NCI-H446 (cell line): ENCODE results near the gene IWS1.
A peak's percentile ranks its signal among the peaks of the same experiment; 100 is the strongest.

ENCODE experiments used
- DNase-seq, 2 experiments: peaks; one replicate each; lab custom pipeline; 2025; lab: John Stamatoyannopoulos, UW

IWS1 gene

DNA sequence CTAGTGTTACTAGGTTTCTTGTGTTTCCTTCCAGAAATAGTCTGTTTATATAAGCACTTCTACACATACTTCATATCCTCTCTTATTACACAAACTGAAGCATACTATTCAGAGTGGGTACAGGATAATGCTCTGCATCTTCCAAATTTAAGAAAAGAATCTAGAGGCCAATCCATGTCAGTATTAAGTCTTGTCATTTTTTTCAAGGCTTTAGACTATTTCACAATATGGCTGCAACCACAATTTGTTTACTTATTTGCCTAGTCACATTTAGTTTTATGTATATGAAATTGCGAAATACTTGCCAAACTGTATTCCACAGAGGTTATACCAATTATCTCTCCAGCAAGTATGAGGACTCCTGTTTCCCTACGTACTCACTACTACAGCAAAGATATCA is 27.9 kb downstream of the IWS1 start:
- DNase-seq, result no peak

DNA sequence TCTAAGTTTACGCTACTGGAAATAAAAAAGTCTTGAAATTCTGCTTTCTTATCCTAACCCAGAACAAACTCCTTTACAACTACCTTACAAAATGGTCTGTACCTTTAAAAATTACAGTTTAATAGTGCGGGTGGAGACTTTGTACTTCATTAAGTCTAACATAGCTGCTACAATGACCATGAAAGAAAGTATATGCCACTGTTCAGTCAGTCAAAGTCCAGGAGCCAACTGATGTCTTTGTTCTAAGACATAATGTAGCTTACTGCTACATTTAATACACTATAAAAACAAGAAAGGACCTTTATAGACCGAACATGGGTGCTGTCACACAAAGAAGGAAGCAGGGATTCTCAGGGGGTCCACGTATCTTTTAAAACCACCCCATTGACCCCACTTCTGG is 36.0 kb downstream of the IWS1 start:
- no peak for DNase-seq

DNA sequence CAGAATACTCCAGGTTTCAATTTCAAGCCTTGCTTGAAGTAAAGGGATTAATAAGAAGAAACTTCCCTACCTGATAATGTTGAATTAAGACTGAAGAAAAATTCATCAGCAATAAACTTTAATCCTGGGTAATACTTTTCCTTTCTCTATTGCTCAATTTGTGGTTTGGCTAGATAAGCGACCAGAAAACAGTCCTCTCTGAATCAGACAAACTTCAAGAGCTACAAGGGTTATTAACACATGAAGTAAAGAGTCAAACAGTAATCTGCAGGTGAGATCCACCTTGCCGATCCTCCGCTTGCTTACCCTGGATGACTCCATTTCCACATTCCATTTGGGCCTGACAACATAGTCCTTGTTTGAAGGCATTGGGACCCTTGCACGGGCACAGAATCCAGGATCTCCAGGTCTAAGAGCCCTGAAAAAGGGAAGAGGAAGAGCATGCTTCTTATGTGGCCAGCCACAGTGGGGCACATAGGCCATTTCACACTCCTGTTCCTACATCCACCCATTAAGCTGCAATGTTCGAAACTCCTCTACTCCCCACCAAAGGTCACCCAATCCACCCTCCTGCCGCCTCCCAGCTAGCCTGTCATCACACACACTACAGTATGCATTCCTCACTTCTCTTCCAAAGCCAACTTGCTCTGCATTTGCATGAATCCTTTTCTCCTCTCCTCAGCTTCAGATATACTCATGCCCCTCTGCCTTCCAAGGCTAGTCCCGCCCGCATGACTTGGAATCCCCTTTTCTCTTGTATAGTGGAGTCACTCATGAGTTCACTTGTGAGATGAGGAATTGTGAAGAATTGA is 39.8 kb downstream of the IWS1 start:
- DNase-seq, result no peak

DNA sequence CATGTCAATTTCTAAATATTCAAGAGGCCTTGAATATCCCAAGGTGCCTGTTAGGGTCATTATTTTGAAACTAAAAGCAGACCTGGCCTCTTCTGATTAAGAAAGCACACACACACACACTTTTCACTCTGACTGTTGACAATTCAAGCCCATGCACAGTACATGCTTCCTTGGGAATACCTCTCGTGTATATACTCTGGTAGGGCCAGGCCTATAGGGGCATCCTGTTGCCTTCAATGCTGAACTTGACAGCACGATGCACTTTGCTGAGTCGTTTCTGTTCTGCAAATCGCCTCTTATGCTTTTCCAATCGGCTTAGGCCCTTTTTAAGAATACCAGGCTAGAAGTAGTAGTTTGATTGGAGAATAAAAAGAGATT is 40.6 kb downstream of the IWS1 start:
- no peak for DNase-seq

DNA sequence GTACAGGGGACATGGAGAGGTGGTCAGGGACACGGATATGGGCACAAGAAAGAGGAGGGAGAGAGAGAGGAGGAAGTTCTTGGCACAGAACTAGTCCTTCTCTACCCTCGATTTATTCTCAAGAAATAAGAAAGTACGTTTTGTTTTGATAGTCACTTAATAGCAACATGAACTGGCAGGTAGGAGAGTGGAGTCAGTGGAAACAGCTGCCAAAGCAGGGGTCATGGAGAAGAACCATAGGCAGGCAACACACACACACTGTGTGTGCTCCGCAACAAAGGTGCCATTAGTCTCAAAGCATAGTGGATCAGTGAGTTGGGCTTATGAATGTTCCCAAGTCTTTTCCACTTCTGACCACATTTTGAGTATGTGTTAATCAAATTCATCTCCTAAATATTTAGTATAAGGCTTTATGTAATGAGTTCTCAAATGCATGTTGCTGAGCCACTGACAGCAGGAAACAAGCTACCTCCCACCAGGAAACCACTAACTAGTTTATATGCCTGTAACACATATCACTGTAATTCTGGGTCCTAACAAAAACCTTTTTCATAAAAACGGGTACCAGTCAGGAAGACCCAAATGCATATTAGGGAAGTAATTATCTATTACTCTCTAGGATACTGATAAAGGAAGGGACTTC is 41.1 kb downstream of the IWS1 start:
- no peak for DNase-seq

DNA sequence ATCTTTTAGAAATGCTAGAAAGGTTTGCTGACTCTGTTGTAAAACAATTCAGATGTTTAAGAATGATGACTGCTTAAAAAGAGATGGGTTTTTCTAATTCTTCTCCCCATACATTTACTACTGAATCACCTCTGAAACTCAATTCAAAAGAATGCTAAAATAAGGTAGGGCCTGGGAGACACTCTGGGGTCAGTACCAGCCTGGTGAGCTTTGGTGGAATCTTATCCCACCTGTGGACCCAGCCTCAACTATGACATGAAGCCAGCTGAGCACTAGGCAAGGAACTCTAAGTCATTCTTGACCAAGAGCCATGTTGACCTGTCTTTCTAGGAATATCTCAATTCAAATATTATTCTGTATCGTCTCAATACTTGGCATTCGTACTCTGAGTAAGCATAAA is 44.3 kb downstream of the IWS1 start:
- DNase-seq, result no peak

DNA sequence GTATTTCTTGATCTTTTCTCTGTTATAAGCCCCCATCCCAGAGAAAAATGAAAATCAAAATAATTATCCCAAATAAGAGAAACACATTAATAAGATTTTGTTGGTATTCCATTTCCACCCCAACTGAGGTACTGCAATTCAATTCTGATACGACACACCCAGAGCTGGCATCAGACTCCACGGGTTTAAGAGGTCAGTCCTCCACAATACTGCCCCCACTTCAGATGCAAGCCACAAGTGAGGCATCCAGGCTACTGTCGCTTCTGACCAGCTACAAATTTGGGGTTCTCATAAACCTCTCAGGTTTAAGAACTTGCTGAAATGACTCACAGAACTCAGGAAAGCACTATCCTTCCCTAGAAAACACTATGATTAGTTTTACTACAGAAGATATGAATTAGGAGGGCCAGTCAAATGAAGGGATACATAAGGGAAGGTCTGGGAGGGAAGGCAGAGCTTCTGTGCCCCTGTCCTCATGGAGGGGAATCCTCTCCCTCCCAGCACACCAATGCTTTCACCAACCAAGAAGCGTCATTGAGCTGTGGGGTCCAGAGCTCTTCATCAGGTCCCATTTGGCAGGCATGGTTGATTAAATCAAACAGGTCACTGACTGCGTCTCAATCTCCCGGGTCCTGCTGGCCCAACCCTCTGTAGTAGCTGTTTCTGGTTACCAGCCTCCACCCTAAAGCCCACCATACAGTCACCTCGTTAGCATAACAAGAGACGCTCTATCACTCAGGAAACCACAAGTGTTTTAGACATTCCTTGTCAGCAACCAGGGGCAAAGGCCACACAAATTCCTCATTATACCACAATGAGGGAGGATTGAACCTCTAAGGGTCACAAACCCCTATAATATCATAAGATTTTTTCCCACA is 46.2 kb downstream of the IWS1 start:
- DNase-seq, result no peak

DNA sequence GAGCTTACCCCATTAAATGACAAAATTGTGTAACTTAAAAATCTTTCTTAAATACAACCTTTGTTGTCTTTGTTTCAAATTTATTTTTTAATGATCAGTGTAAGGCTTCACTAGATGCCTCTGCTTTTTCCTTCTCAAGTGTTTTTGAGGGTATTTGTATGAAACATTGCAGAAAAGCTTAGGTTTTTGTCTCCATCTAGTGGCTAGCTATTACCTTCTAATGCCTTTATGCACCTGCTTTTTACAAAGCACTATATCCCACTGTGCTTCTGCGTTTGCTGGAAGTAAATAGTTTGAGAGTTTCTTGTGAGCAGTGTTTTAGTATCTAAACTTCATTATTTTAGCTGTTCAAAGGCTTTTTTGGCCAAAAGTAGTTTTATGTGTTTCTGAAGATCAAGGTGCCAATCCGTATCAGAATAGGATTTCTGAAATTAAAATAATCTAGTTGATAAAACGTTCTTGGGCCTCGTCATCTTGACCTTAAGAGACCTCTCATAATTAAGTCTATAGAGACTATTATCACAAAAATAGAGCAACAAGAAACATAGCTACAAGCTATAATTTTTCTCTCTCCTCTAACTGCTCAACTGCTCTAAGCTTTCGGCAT is 47.0 kb downstream of the IWS1 start:
- peak; percentile 5 to 70 for DNase-seq

DNA sequence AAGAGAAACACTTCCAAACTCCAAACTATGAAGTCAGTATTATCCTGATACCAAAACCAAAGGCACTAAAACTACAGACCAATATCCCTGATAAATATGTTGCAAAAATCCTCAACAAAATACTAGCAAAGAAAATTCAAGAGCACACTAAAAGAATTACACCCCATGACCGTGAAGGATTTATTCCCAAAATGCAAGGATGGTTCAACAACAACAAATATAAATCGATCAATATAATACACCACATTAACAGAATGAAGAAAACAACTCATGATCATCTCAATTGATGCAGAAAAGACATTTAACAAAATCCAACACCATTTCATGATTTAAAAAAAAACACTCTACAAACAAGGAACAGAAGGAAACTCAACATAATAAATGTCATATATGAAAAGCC is 50.5 kb downstream of the IWS1 start:
- DNase-seq, result no peak

DNA sequence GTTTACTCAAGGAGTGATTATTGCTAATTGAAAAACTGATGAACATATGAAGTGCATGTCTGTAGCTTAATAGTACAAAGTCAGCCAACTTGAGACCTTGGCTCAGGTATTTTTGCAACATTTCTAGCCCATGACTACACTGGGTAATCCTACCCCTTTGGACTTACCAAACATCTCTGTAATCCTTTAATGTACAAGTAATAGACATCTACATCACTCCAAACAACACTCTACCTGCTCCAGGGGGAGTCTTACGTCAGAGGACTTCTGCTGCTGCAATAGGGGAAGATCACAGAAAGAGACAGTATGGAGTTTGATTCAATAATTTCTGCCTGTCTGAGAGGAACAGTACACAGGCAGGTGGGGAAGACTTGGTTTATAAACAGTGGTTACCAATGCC is 54.0 kb downstream of the IWS1 start:
- no peak for DNase-seq

DNA sequence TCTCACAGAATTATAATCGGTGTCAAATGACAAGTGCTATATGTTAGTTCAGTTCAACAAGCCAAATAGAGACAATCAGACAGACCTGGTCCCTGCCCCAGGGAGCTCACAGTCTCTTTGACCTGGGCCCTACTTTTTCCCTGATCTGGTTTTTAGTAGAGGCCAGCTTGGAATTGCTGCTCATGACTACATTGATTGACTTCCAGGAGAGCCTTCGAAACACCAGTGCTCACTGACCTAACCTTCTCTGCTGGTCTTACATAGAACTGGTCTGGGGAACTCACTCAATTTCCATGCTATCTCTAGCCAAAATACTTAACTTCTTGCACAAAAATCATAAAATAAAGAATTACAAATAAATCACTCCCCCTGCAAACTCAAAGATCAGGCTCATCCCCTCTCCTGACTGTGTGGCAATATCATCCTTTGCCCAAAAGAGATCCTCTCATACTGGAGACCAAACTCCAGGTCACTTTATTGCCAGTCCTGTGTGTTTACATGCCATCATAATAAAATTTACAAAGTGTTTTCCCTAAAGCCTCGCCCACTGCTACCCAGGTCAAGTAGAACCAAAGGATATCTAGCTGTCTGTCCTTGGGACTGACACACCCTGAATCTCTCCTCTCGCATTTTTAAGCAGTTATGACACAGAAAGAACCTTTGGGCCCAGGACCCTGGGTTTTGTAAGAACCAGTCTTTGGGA is 54.9 kb downstream of the IWS1 start:
- no peak for DNase-seq

DNA sequence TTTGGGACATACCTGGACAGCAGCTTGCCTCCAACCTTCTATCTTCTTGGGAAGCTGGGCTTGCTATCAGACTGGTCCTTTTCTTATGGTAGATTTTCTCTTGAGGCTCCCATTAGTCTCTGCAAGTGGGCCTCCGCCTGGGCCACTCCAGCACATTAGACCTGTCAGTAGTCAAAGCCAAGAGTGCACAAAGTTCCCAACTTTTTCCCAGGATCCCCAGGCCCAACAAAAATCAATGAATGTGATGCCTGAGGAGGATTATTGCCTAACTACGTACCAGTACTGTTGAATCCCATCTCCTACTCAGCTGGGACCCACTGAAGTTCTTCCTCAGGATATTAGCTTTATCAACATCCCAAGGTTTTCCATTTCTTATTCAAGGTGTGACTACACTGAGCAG is 56.3 kb downstream of the IWS1 start:
- no peak for DNase-seq

DNA sequence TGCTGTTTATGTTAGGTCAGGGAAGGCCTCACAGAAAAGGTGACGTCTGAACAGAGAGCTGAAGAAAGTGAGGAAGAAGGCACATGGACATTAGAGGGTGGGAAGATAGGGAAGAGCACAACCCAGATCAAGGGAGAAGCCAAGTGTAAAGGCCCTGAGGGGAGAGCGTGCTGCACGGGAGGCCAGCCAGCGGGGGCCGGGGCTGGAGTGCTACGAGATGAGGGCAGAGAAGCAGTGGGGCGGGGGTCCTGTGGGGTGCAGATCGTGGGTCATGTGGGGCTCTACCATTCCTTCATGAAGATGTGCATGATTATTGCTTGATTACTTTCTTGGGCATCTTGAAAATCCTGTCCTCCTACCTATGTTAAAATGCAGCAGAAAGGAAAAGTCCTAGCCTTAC is 57.2 kb downstream of the IWS1 start:
- no peak for DNase-seq

DNA sequence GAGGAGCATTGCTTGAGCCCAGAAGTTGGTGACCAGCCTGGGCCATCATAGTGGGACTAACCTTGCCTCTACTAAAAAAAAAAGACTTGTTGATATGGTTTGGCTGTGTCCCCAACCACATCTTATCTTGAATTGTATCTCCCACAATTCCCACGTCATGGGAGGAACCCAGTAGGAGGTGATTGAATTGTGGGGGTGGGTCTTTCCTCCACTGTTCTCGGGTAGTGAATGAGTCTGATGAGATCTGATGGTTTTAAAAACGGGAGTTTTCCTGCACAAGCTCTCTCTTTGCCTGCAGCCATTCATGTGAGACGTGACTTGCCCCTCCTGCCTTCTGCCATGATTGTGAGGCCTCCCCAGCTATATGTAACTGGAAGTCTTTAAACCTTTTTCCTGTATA is 61.0 kb downstream of the IWS1 start:
- no peak for DNase-seq

DNA sequence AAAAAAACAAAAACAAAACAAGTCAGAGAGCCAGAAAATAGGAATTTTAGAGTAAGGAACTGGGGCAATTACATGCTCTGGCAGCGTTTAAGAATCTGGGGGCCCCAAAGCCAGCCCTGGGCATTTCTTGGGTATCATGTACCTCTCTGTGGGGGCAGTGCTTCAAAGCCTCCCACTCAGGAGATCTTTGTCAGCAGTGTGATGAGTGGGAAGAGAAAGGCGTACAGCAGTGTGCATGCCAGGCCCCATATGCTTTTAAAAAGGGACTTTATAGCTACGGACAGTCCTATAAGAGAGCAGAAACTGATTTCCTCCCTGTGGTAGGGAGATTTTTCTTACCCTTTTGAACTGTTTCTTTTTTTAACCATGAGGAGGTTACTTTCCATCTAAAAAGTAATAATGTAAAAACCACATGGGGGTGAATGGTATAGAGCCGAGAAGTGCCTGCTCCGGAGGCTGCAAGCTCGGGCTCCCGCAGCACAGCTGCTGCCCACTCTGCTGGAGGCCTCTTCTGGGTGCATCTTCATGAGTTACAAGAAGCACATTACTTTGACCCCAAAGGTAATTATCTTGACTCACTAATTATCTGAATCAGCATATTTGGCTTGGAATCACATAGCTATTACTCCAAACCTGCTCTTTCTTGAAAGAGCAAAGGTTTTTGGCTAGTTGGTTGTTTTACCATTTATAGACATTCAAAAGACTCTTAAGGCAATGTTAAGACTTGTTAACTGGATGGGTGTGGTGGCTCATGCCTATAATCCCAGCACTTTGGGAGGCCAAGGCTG is 61.6 kb downstream of the IWS1 start:
- DNase-seq, result no peak

DNA sequence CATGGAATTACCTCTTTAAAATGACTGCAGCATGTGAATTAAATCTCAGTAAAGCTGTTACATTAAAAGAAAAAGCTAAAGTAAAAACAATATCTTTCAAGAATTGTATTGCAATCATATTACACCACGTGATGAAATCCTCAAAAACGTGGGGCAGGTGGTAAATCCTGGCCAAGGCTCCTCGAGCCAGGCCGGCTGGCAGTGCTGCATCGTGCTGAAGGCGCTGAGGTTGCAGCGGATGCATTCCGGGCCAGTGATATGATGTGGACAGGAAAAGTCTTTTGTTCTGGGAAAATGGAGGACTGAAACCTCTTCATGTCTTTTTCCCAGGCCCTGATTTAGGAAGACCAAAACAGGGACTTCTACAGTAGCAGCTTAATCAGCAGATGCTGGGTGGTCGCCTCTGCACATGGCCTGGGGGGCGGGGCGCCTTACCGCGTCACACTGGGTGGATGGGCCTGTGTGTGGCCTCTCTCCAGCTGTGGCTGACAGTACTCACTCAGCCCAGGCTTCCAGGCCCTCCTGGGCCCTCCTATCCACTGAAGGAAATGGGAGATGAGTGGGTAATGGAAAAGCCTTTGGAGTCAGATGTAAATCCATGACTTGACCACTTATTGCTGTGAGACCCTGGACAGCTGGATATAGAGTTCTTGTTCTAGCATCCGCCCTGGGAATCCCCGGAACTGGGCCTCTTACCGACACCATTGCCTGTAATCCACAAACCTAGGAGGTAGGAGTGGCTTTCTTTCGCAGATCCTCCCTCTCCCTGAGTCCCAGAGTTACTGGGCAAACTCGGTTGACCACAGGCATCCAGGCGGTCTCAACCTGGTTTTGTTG is 62.9 kb downstream of the IWS1 start:
- DNase-seq, result no peak

DNA sequence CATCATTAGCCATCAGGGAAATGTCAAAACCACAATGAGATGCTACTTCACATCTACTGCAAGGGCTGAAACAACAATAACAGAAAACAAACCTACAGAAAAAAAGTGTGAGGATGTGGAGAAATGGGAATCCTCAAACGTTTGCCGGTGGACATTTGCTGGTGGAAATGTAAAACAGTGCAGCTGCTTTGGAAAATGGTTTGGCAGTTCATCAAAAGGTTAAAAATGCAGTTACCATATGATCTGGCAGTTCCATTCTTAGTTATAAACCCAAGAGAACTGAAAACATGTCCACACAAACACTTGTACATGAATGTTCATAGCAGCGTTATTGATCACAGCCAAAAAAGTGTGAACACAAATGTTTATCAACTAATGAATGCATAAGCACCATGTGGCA is 63.8 kb downstream of the IWS1 start:
- no peak for DNase-seq

DNA sequence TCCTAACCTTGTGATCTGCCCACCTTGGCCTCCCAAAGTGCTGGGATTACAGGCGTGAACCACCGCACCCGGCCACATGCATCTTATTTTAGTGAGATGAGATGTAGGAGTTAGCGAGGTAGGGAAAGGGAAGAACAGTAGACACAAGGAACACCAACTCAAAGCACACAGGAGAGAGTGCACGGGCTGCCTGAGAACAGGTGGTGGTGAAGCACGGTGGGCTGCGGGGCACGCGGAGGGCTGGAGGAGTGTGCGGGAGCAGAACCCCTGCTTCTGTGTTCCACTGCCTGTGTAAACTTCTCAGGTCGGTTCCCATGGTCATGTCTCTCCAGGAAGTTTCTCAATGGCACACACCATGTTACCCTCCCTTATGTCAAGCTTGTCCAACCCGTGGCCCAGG is 69.3 kb downstream of the IWS1 start:
- DNase-seq, result no peak

DNA sequence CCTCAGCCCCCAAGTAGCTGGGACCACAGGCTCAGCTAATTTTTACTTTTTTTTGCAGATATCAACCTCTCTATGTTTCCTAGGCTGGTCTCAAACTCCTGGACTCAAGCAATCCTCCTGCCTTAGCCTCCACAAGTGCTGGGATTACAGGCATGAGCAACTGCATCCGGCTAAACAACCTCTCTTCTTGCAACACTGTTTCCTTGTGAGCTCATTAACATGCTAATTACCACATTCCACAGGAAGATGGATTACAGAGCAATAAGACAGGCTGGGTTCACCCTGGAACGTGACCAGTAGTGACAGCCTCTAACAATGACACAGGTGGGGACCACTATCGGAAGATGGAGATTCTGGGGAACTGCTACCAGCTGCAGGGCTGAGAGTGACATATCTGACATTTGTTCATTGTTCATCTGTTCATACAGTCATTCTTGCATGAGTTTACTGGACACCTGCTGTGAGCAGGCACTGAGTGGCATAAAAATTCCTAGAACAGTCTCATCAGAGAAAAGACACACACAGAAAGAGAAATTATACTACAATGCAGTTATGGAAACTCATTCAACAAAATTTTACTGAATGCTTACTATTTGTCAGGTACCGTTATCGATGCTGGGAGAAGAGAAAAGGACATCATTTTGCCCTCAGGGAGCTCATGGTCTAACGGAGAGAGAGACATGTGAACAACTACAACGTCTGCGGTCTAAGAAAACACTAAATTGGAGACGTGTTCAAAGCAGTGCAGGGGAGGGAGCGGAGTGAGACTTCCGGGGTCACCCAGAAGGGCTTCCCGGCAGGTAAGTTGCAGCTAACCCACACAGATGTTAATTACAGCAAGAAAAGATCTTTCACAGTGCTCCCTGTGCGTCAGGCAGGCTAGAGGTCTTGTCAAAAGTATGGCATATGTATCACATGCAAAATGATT is 70.5 kb downstream of the IWS1 start:
- DNase-seq, result no peak
